Panc1 (cell line): Measurements from ENCODE around the gene EPHB1. TPM values are rescaled to one million over a fixed set of nuclear protein-coding genes. Genes with fewer than 3 reads are reported as not detected.
"Not testable (repeated sequence)": the region's sequence is repeated elsewhere in the genome, so short reads cannot be mapped to it uniquely, and the experiment has no call there.

ENCODE experiments used
- ATAC-seq: fragments of 200-7000 bp; cut with Tn5 transposase; 2 replicates; pipeline ENCODE4 v1.9.1; 2020; ENCODE audit warnings: mild to moderate bottlenecking, moderate library complexity
- BruUV-seq: library from RNA; stranded (reverse); fragments of 400-500 nt; replicated peaks from 2 replicates; lab custom pipeline; 2021; lab: Mats Ljungman, UMichigan
- CTCF ChIA-PET: fragments of 300-600 bp; sonication (Branson Sonifier 250); formaldehyde crosslinking; loops from one replicate; lab custom pipeline; 2022; ENCODE audit warnings: antibody characterized with exemption; lab: Charles Lee
- POLR2A ChIA-PET: fragments of 300-600 bp; sonication (Branson Sonifier 250); formaldehyde crosslinking; loops from one replicate; lab custom pipeline; 2022; ENCODE audit warnings: antibody characterized with exemption; lab: Charles Lee
- DNase-seq: peaks from one replicate; pipeline ENCODE4 v3.0.0-alpha.2; 2010; ENCODE audit warnings: low read depth, low spot score
- H3K27ac ChIP-seq: 2 replicates; pipeline ENCODE4 v1.5.1; 2011; ENCODE audit warnings: mild to moderate bottlenecking, low read length, inconsistent platforms
- H3K27me3 ChIP-seq: fragments of 200-500 bp; sonication (Bioruptor generic); 2 replicates; pipeline ENCODE4 v1.6.0; 2014; ENCODE audit warnings: low read length, inconsistent platforms; ENCODE audit not compliant: control insufficient read depth, insufficient read depth
- H3K36me3 ChIP-seq: fragments of 200-500 bp; sonication (Bioruptor generic); 2 replicates; pipeline ENCODE4 v1.5.1; 2014; ENCODE audit warnings: inconsistent platforms, mild to moderate bottlenecking, low read length, moderate library complexity; ENCODE audit not compliant: control insufficient read depth, insufficient read depth
- H3K4me1 ChIP-seq: 2 replicates; pipeline ENCODE4 v1.5.1; 2011; ENCODE audit warnings: inconsistent platforms, mild to moderate bottlenecking, low read length, moderate library complexity; ENCODE audit not compliant: control insufficient read depth, insufficient read depth
- H3K4me3 ChIP-seq, 2 experiments: 2 replicates each; pipeline ENCODE4 v1.5.1; 2011 to 2012; ENCODE audit warnings: low read depth in 2 of 2, low read length in 2 of 2, mild to moderate bottlenecking in 2 of 2, inconsistent platforms in 1 of 2, moderate library complexity in 1 of 2
- H3K9me3 ChIP-seq: fragments of 200-500 bp; sonication (Bioruptor generic); 2 replicates; pipeline ENCODE4 v1.5.1; 2014; ENCODE audit warnings: low read depth, mild to moderate bottlenecking, inconsistent platforms, low read length, moderate library complexity; ENCODE audit not compliant: control insufficient read depth, insufficient read depth
- POLR2AphosphoS5 ChIP-seq: IDR thresholded peaks from 2 replicates; pipeline ENCODE4 v1.6.1; 2012; ENCODE audit warnings: mild to moderate bottlenecking, low read depth, low read length, moderate library complexity
- SIN3A ChIP-seq: IDR thresholded peaks from 2 replicates; pipeline ENCODE4 v1.6.1; 2012; ENCODE audit warnings: low read depth, mild to moderate bottlenecking, low read length, moderate library complexity, borderline replicate concordance; ENCODE audit not compliant: insufficient read depth
- TCF7L2 ChIP-seq: IDR thresholded peaks from 2 replicates; pipeline ENCODE4 v1.6.1; 2011; ENCODE audit warnings: mild to moderate bottlenecking, low read depth, low read length, inconsistent platforms
- in situ Hi-C: cut with HindIII; loops from 2 replicates; pipeline ENCODE4 v1.10.0; 2016; ENCODE audit warnings: low sequenced_read_pairs, low pct_unique_long_range_greater_than_20kb
- intact Hi-C: fragments of 100-400 bp; cut with micrococcal nuclease; formaldehyde crosslinking; loops from one replicate; pipeline ENCODE4 v1.10.0; 2022; ENCODE audit not compliant: unreplicated experiment
- total RNA-seq: library from RNA; stranded (reverse); gene quantifications from one replicate; pipeline ENCODE4 v1.2.1, GENCODE V29; 2021; ENCODE audit not compliant: unreplicated experiment
- TF ChIP-seq, protein P1 (sequence below): fragments of 450-650 bp; IDR thresholded peaks from 2 replicates; pipeline ENCODE4 v1.5.1; 2017; ENCODE audit warnings: mild to moderate bottlenecking
- TF ChIP-seq, protein P2 (sequence below), 2 experiments: IDR thresholded peaks; 2 replicates each; pipeline ENCODE4 v1.6.1; 2011 to 2012; ENCODE audit warnings: low read depth in 2 of 2, control low read depth in 1 of 2, low read length in 1 of 2, mild to moderate bottlenecking in 1 of 2, moderate library complexity in 1 of 2; ENCODE audit not compliant: insufficient read depth in 1 of 2

Gene EPHB1
- total RNA-seq, 1 experiment from 2014 or later = 0.46 TPM

DNA sequence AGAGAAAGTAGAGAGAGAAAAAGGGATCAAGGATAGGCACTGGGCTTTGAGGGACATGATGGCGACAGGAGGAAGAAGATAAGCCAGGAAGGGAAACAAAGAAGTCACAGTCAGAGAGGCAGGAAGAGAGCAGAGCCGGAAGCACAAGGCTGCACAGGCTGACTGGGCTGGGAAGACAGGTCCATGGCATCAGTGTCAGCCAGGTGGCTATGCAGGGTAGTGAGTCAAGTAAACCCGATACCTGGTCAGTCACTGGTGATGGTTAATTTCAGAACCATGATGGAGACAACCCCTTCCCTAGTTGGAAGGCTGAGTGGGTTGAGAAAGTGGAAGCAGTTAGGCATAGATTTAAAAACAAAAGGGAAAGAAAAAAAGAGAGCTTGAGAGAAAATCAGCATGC lies 203.8 kb downstream of the EPHB1 start:
- CTCF ChIA-PET = no interaction called here
- no peak overlapping the region for H3K27ac ChIP-seq

DNA sequence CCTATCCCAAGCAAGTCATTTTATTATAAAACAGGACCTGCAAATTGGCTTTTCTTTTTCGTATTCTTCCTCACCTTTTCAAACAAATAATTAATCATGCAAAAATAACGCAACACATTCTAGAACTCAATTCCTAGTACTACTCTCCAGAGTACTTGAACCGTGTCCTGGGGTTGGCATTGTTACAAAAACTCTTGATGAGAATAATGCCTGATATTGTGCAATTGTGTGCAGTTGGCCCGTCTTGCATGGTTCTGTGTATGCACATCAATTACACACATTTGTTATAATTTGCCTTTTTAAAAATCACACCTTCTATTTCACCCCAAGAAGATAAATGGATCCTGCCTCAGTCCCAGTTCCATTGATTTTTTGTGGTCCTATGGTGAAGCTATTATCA lies 205.4 kb downstream of the EPHB1 start:
- H3K9me3 ChIP-seq = no peaks in the 10 kb centered on the region
- ChIA-PET CTCF (no interaction called here), POLR2A (no interaction called here)
- intact Hi-C loops = no loop called here
- in situ Hi-C loops = no loop called here
- no peak for DNase-seq
- no peaks in the 10 kb centered on the region for H3K4me1 ChIP-seq
- no peak for ATAC-seq
- no peaks in the 10 kb centered on the region; the same call in 1 of the 2 replicates for H3K36me3 ChIP-seq
- peaks cover 7% of the 10 kb centered on the region; the same call in 1 of the 2 replicates for H3K27me3 ChIP-seq
- H3K4me3 ChIP-seq = no peak overlapping the region
- TF ChIP-seq TCF7L2 = no peak
- TF ChIP-seq, protein P1, sequence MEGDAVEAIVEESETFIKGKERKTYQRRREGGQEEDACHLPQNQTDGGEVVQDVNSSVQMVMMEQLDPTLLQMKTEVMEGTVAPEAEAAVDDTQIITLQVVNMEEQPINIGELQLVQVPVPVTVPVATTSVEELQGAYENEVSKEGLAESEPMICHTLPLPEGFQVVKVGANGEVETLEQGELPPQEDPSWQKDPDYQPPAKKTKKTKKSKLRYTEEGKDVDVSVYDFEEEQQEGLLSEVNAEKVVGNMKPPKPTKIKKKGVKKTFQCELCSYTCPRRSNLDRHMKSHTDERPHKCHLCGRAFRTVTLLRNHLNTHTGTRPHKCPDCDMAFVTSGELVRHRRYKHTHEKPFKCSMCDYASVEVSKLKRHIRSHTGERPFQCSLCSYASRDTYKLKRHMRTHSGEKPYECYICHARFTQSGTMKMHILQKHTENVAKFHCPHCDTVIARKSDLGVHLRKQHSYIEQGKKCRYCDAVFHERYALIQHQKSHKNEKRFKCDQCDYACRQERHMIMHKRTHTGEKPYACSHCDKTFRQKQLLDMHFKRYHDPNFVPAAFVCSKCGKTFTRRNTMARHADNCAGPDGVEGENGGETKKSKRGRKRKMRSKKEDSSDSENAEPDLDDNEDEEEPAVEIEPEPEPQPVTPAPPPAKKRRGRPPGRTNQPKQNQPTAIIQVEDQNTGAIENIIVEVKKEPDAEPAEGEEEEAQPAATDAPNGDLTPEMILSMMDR = no peak
- TF ChIP-seq, protein P2, sequence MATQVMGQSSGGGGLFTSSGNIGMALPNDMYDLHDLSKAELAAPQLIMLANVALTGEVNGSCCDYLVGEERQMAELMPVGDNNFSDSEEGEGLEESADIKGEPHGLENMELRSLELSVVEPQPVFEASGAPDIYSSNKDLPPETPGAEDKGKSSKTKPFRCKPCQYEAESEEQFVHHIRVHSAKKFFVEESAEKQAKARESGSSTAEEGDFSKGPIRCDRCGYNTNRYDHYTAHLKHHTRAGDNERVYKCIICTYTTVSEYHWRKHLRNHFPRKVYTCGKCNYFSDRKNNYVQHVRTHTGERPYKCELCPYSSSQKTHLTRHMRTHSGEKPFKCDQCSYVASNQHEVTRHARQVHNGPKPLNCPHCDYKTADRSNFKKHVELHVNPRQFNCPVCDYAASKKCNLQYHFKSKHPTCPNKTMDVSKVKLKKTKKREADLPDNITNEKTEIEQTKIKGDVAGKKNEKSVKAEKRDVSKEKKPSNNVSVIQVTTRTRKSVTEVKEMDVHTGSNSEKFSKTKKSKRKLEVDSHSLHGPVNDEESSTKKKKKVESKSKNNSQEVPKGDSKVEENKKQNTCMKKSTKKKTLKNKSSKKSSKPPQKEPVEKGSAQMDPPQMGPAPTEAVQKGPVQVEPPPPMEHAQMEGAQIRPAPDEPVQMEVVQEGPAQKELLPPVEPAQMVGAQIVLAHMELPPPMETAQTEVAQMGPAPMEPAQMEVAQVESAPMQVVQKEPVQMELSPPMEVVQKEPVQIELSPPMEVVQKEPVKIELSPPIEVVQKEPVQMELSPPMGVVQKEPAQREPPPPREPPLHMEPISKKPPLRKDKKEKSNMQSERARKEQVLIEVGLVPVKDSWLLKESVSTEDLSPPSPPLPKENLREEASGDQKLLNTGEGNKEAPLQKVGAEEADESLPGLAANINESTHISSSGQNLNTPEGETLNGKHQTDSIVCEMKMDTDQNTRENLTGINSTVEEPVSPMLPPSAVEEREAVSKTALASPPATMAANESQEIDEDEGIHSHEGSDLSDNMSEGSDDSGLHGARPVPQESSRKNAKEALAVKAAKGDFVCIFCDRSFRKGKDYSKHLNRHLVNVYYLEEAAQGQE (IDR thresholded peaks at IDR 0.05; ENCODE audit: insufficient read depth in 1 of 2, low read depth in 2 of 2, low read length in 1 of 2) = no peak
- no peak for TF ChIP-seq SIN3A
- no peak for TF ChIP-seq POLR2AphosphoS5
- H3K27ac ChIP-seq = no peak overlapping the region
- no TSS peak for BruUV-seq

More for the DNA sequence above, 203.8 kb downstream of the EPHB1 start:
- intact Hi-C loops = no loop called here
- no TSS peak for BruUV-seq
- no peaks in the 10 kb centered on the region for H3K4me1 ChIP-seq
- POLR2A ChIA-PET = no interaction called here
- in situ Hi-C loops = no loop called here
- TF ChIP-seq, protein P1 = no peak
- TF ChIP-seq TCF7L2 (no peak), SIN3A (no peak), POLR2AphosphoS5 (no peak)
- TF ChIP-seq, protein P2 (IDR thresholded peaks at IDR 0.05; ENCODE audit: insufficient read depth in 1 of 2, low read depth in 2 of 2, low read length in 1 of 2) = no peak
- no peak overlapping the region for H3K4me3 ChIP-seq
- no peaks in the 10 kb centered on the region for H3K9me3 ChIP-seq
- ATAC-seq (no peak), DNase-seq (no peak)
- H3K27me3 ChIP-seq = peaks cover 7% of the 10 kb centered on the region; the same call in 1 of the 2 replicates
- H3K36me3 ChIP-seq = no peaks in the 10 kb centered on the region; the same call in 1 of the 2 replicates

DNA sequence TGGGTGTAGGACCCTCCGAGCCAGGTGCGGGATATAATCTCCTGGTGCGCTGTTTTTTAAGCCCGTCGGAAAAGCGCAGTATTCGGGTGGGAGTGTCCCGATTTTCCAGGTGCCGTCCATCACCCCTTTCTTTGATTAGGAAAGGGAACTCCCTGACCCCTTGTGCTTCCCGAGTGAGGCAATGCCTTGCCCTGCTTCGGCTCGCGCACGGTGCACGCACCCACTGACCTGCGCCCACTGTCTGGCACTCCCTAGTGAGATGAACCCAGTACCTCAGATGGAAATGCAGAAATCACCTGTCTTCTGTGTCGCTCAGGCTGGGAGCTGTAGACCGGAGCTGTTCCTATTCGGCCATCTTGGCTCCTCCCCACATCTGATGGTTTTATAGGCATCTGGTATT lies 210.6 kb downstream of the EPHB1 start:
- H3K9me3 ChIP-seq, intact Hi-C loops, POLR2A ChIA-PET, H3K4me3 ChIP-seq, H3K36me3 ChIP-seq, ATAC-seq, CTCF ChIA-PET, H3K4me1 ChIP-seq, BruUV-seq, in situ Hi-C loops, H3K27ac ChIP-seq, DNase-seq, H3K27me3 ChIP-seq: not testable (repeated sequence)
